Astrocyte (in vitro differentiated cells and primary cell): ENCODE data around the gene TMUB1. TPM values are rescaled to one million over a fixed set of nuclear protein-coding genes. Genes with fewer than 3 reads are reported as not detected.
A peak's percentile ranks its signal among the peaks of the same experiment; 100 is the strongest.

ENCODE experiments used
- DNase-seq: peaks from one replicate; pipeline ENCODE4 v3.0.0-alpha.2; 2010; ENCODE audit warnings: low read depth
- FAIRE-seq: peaks from 2 replicates; lab custom pipeline; 2011; peaks lifted over from hg19 to GRCh38; lab: Jason Lieb, UNC
- H2AFZ ChIP-seq: 2 replicates; pipeline ENCODE4 v1.6.0; 2012; ENCODE audit warnings: low read depth, low read length, inconsistent platforms
- H3K27ac ChIP-seq: 2 replicates; pipeline ENCODE4 v1.5.1; 2011; ENCODE audit warnings: low read depth, low read length, inconsistent platforms
- H3K27me3 ChIP-seq: 2 replicates; pipeline ENCODE4 v1.6.0; 2011; ENCODE audit warnings: low read length, inconsistent platforms; ENCODE audit not compliant: insufficient read depth
- H3K36me3 ChIP-seq: 2 replicates; pipeline ENCODE4 v1.5.1; 2011; ENCODE audit warnings: low read length, inconsistent platforms; ENCODE audit not compliant: insufficient read depth
- H3K4me1 ChIP-seq: 2 replicates; pipeline ENCODE4 v1.5.1; 2011; ENCODE audit warnings: low read length, inconsistent platforms; ENCODE audit not compliant: insufficient read depth
- H3K4me2 ChIP-seq: 2 replicates; pipeline ENCODE4 v1.6.0; 2012; ENCODE audit warnings: low read length, inconsistent platforms
- H3K4me3 ChIP-seq: 2 replicates; pipeline ENCODE4 v1.5.1; 2011; ENCODE audit warnings: low read depth, mild to moderate bottlenecking, low read length, inconsistent platforms; ENCODE audit not compliant: insufficient read depth
- H3K79me2 ChIP-seq: 2 replicates; pipeline ENCODE4 v1.6.0; 2012; ENCODE audit warnings: mild to moderate bottlenecking, low read length, inconsistent platforms; ENCODE audit not compliant: insufficient read depth
- H3K9ac ChIP-seq: 2 replicates; pipeline ENCODE4 v1.6.0; 2012; ENCODE audit warnings: mild to moderate bottlenecking, low read length, inconsistent platforms
- H3K9me3 ChIP-seq: 2 replicates; pipeline ENCODE4 v1.5.1; 2012; ENCODE audit warnings: low read depth, mild to moderate bottlenecking, low read length, inconsistent platforms; ENCODE audit not compliant: insufficient read depth
- H4K20me1 ChIP-seq: 2 replicates; pipeline ENCODE4 v1.6.0; 2012; ENCODE audit warnings: low read length, inconsistent platforms; ENCODE audit not compliant: insufficient read depth
- H3K27ac Mint-ChIP-seq: one replicate; pipeline ENCODE4 v1.8.0; 2021; ENCODE audit warnings: mild to moderate bottlenecking, mixed read lengths; ENCODE audit not compliant: unreplicated experiment
- H3K27me3 Mint-ChIP-seq: one replicate; pipeline ENCODE4 v1.8.0; 2021; ENCODE audit warnings: low read depth, mixed read lengths; ENCODE audit not compliant: unreplicated experiment
- H3K36me3 Mint-ChIP-seq: one replicate; pipeline ENCODE4 v1.8.0; 2021; ENCODE audit warnings: low read depth, mixed read lengths; ENCODE audit not compliant: unreplicated experiment
- H3K4me1 Mint-ChIP-seq: one replicate; pipeline ENCODE4 v1.8.0; 2021; ENCODE audit warnings: low read depth, mixed read lengths; ENCODE audit not compliant: unreplicated experiment
- H3K4me3 Mint-ChIP-seq: one replicate; pipeline ENCODE4 v1.8.0; 2021; ENCODE audit warnings: mild to moderate bottlenecking, moderate library complexity, mixed read lengths; ENCODE audit not compliant: unreplicated experiment
- H3K9me3 Mint-ChIP-seq: one replicate; pipeline ENCODE4 v1.8.0; 2021; ENCODE audit warnings: mild to moderate bottlenecking, mixed read lengths; ENCODE audit not compliant: unreplicated experiment
- CTCF ChIP-seq: IDR thresholded peaks from 2 replicates; pipeline ENCODE4 v1.5.1; 2011; ENCODE audit warnings: low read depth, mild to moderate bottlenecking, inconsistent platforms, low read length, moderate library complexity; ENCODE audit not compliant: insufficient read depth
- EZH2 ChIP-seq: IDR thresholded peaks from 2 replicates; pipeline ENCODE4 v1.6.1; 2012; ENCODE audit warnings: mild to moderate bottlenecking, low read length, inconsistent platforms; ENCODE audit not compliant: insufficient read depth
- total RNA-seq: library from RNA; stranded (reverse); gene quantifications from 2 replicates; pipeline ENCODE4 v1.2.1, GENCODE V29; 2021

Gene TMUB1
- total RNA-seq, 1 donor from 2014 or later = 42.9 TPM

- Mint-ChIP-seq H3K4me3 (no peak overlapping the region), H3K27me3 (no peaks in the 10 kb centered on the region), H3K9me3 (no peaks in the 10 kb centered on the region), H3K4me1 (peaks cover 10% of the 10 kb centered on the region), H3K27ac (no peak overlapping the region), H3K36me3 (peaks cover 16% of the 10 kb centered on the region)
- no peak overlapping the region for H2AFZ ChIP-seq
- FAIRE-seq (no peak), DNase-seq (no peak)
- H3K27ac ChIP-seq = no peak overlapping the region
- H3K9ac ChIP-seq = no peak overlapping the region
- H3K36me3 ChIP-seq = peaks cover 13% of the 10 kb centered on the region
- no peak for TF ChIP-seq CTCF
- no peak for TF ChIP-seq EZH2
- peaks cover 7% of the 10 kb centered on the region for H3K4me1 ChIP-seq
- H3K9me3 ChIP-seq = no peaks in the 10 kb centered on the region
- H3K4me3 ChIP-seq = no peak overlapping the region
- H3K4me2 ChIP-seq = no peak overlapping the region
- H4K20me1 ChIP-seq = peaks cover 66% of the 10 kb centered on the region
- no peaks in the 10 kb centered on the region for H3K79me2 ChIP-seq
- no peaks in the 10 kb centered on the region for H3K27me3 ChIP-seq
Measured at GRCh38 chr7:151128144-151128543, 44.9 kb upstream of the TMUB1 start.

GRCh38 chr7:151126491-151127137 is 43.3 kb upstream of the TMUB1 start:
- FAIRE-seq = no peak
- no peak overlapping the region for H3K9ac ChIP-seq
- H2AFZ ChIP-seq = no peak overlapping the region
- Mint-ChIP-seq H3K4me1 (peaks cover 9% of the 10 kb centered on the region), H3K27me3 (no peaks in the 10 kb centered on the region), H3K4me3 (peak overlapping the region; percentile 8), H3K36me3 (peaks cover 17% of the 10 kb centered on the region), H3K9me3 (no peaks in the 10 kb centered on the region), H3K27ac (no peak overlapping the region)
- H3K9me3 ChIP-seq = no peaks in the 10 kb centered on the region
- peaks cover 7% of the 10 kb centered on the region for H3K4me1 ChIP-seq
- H3K36me3 ChIP-seq = peaks cover 13% of the 10 kb centered on the region
- H3K4me2 ChIP-seq = no peak overlapping the region
- no peak overlapping the region for H3K4me3 ChIP-seq
- DNase-seq = no peak
- no peaks in the 10 kb centered on the region for H3K27me3 ChIP-seq
- no peak overlapping the region for H3K27ac ChIP-seq
- TF ChIP-seq CTCF = no peak
- TF ChIP-seq EZH2 = no peak
- H3K79me2 ChIP-seq = no peaks in the 10 kb centered on the region
- peaks cover 65% of the 10 kb centered on the region for H4K20me1 ChIP-seq

- Histone ChIP-seq H3K9ac (peak overlapping the region; percentile 14), H3K4me1 (peaks cover 7% of the 10 kb centered on the region), H2AFZ (peak overlapping the region; percentile 41), H3K27ac (no peak overlapping the region), H3K27me3 (no peaks in the 10 kb centered on the region), H3K36me3 (peaks cover 13% of the 10 kb centered on the region), H3K9me3 (no peaks in the 10 kb centered on the region), H3K79me2 (no peaks in the 10 kb centered on the region), H3K4me3 (peak overlapping the region; percentile 50), H4K20me1 (peaks cover 67% of the 10 kb centered on the region), H3K4me2 (peak overlapping the region; percentile 91)
- no peak for TF ChIP-seq CTCF
- no peak for TF ChIP-seq EZH2
- H3K4me1 Mint-ChIP-seq = peaks cover 9% of the 10 kb centered on the region
- H3K4me3 Mint-ChIP-seq = peak overlapping the region; percentile 8
- peaks cover 22% of the 10 kb centered on the region for H3K36me3 Mint-ChIP-seq
- DNase-seq (no peak), FAIRE-seq (no peak)
- H3K9me3 Mint-ChIP-seq = no peaks in the 10 kb centered on the region
- no peaks in the 10 kb centered on the region for H3K27me3 Mint-ChIP-seq
- no peak overlapping the region for H3K27ac Mint-ChIP-seq
Measured at GRCh38 chr7:151125846-151126481, 42.7 kb upstream of the TMUB1 start.
